DND-41 (cell line): ENCODE data around the gene MARCHF10.

Experiments used
- ATAC-seq: fragments of 200-7000 bp; cut with Tn5 transposase; 3 replicates; pipeline ENCODE4 v1.9.1; 2021; ENCODE audit warnings: low read depth; ENCODE audit not compliant: insufficient read depth
- DNase-seq: peaks from one replicate; pipeline ENCODE4 v3.0.0-alpha.2; 2020
- H2AFZ ChIP-seq: 2 replicates; pipeline ENCODE4 v1.6.0; 2012; ENCODE audit warnings: low read depth, low read length
- H3K27ac ChIP-seq: 2 replicates; pipeline ENCODE4 v1.5.1; 2012; ENCODE audit warnings: low read length, inconsistent platforms
- H3K27me3 ChIP-seq: fragments of 200-600 bp; sonication (generic); 2 replicates; pipeline ENCODE4 v1.6.0; 2012; ENCODE audit warnings: low read length, mild to moderate bottlenecking, inconsistent platforms; ENCODE audit not compliant: insufficient read depth, poor library complexity
- H3K36me3 ChIP-seq: 2 replicates; pipeline ENCODE4 v1.5.1; 2012; ENCODE audit warnings: low read length, inconsistent platforms; ENCODE audit not compliant: insufficient read depth
- H3K4me1 ChIP-seq: 2 replicates; pipeline ENCODE4 v1.5.1; 2012; ENCODE audit warnings: mild to moderate bottlenecking, low read length; ENCODE audit not compliant: insufficient read depth
- H3K4me2 ChIP-seq: 2 replicates; pipeline ENCODE4 v1.6.0; 2012; ENCODE audit warnings: mild to moderate bottlenecking, moderate library complexity, low read length, inconsistent platforms; ENCODE audit not compliant: insufficient read depth
- H3K4me3 ChIP-seq, 2 experiments: fragments of 200-600 bp in 1 of 2; shearing (Covaris generic) in 1 of 2; 2 replicates each; pipeline ENCODE4 v1.5.1; 2012 to 2016; ENCODE audit warnings: inconsistent platforms in 2 of 2, low read length in 2 of 2, mild to moderate bottlenecking in 2 of 2, low read depth in 1 of 2, moderate library complexity in 1 of 2
- H3K79me2 ChIP-seq: 2 replicates; pipeline ENCODE4 v1.6.0; 2012; ENCODE audit warnings: low read length, inconsistent platforms; ENCODE audit not compliant: insufficient read depth
- H3K9ac ChIP-seq: 2 replicates; pipeline ENCODE4 v1.6.0; 2012; ENCODE audit warnings: low read depth, mild to moderate bottlenecking, inconsistent platforms, low read length, moderate library complexity
- H3K9me3 ChIP-seq: 2 replicates; pipeline ENCODE4 v1.5.1; 2012; ENCODE audit warnings: low read length, moderate library complexity, mild to moderate bottlenecking, inconsistent platforms; ENCODE audit not compliant: insufficient read depth, severe bottlenecking
- H4K20me1 ChIP-seq: 2 replicates; pipeline ENCODE4 v1.6.0; 2012; ENCODE audit warnings: low read length; ENCODE audit not compliant: insufficient read depth
- EZH2 ChIP-seq: IDR thresholded peaks from 3 replicates; pipeline ENCODE4 v1.6.1; 2012; ENCODE audit warnings: borderline replicate concordance, low read depth, mild to moderate bottlenecking, moderate library complexity, low read length, inconsistent platforms; ENCODE audit not compliant: severe bottlenecking
- TF ChIP-seq, protein P1 (sequence below): IDR thresholded peaks from 2 replicates; pipeline ENCODE4 v1.5.1; 2012; ENCODE audit warnings: borderline replicate concordance, low read length, moderate library complexity, mild to moderate bottlenecking; ENCODE audit not compliant: poor library complexity, severe bottlenecking; ENCODE audit errors: extremely low read depth

Gene MARCHF10

GRCh38 chr17:62782730-62783270 lies 25.3 kb downstream of the MARCHF10 start:
- Histone ChIP-seq H3K4me2 (no peak overlapping the region), H3K27ac (no peak overlapping the region), H3K4me1 (no peaks in the 10 kb centered on the region), H3K36me3 (no peaks in the 10 kb centered on the region), H3K27me3 (no peaks in the 10 kb centered on the region), H3K79me2 (no peaks in the 10 kb centered on the region), H3K9ac (no peak overlapping the region), H4K20me1 (no peaks in the 10 kb centered on the region), H2AFZ (no peak overlapping the region), H3K9me3 (no peaks in the 10 kb centered on the region), H3K4me3 (no peak overlapping the region)
- TF ChIP-seq EZH2 = no peak
- TF ChIP-seq, protein P1, sequence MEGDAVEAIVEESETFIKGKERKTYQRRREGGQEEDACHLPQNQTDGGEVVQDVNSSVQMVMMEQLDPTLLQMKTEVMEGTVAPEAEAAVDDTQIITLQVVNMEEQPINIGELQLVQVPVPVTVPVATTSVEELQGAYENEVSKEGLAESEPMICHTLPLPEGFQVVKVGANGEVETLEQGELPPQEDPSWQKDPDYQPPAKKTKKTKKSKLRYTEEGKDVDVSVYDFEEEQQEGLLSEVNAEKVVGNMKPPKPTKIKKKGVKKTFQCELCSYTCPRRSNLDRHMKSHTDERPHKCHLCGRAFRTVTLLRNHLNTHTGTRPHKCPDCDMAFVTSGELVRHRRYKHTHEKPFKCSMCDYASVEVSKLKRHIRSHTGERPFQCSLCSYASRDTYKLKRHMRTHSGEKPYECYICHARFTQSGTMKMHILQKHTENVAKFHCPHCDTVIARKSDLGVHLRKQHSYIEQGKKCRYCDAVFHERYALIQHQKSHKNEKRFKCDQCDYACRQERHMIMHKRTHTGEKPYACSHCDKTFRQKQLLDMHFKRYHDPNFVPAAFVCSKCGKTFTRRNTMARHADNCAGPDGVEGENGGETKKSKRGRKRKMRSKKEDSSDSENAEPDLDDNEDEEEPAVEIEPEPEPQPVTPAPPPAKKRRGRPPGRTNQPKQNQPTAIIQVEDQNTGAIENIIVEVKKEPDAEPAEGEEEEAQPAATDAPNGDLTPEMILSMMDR = no peak
- DNase-seq = no peak
- ATAC-seq = no peak

DNA sequence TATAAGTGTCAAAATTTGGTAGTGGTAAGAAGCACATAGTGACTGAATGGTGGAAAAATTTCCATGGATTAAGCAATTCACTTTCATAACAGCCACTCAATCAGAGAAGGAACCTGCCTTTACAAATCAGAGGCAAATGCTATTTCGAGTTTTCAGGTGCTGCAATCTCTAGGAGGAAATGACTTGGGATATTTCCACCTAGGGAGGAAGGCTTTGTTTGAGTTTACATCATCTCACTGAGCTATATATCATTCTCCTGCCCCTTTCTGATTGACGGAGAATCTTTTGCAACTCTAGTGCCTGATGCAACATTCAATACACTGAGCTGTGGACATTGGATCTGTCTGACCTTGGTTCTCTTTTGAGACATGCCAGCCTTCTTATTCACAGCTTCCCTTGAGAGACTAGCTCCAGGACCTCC lies 26.3 kb downstream of the MARCHF10 start:
- H3K36me3 ChIP-seq = no peaks in the 10 kb centered on the region
- H3K79me2 ChIP-seq = no peaks in the 10 kb centered on the region
- H3K9ac ChIP-seq = no peak overlapping the region
- H3K27me3 ChIP-seq = no peaks in the 10 kb centered on the region
- H3K9me3 ChIP-seq = no peaks in the 10 kb centered on the region
- ATAC-seq (no peak), DNase-seq (no peak)
- no peak overlapping the region for H3K27ac ChIP-seq
- H3K4me2 ChIP-seq = no peak overlapping the region
- H4K20me1 ChIP-seq = no peaks in the 10 kb centered on the region
- H3K4me3 ChIP-seq = no peak overlapping the region
- H2AFZ ChIP-seq = no peak overlapping the region
- H3K4me1 ChIP-seq = no peaks in the 10 kb centered on the region
- no peak for TF ChIP-seq EZH2
- TF ChIP-seq, protein P1 = no peak

DNA sequence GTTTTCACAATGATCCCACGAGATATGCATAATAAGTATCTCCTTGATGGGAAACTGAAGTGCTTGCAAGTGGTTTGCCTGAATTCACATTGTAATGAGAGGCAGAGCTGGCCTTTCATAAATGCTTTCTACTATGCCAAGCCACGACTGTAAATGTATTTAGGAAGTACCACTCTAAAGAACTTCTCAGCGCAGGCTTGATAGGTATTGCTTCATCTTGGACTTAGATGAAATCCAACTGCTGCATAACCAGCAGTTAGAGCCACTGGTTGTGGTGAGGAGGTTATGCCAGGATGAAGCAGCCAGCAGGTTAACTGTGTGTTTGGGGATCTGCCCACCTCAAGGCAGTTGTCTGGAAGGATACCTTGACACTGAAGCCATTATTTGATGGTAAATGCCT lies 26.8 kb downstream of the MARCHF10 start:
- Histone ChIP-seq H2AFZ (no peak overlapping the region), H3K36me3 (no peaks in the 10 kb centered on the region), H3K27me3 (no peaks in the 10 kb centered on the region), H3K9ac (no peak overlapping the region), H3K4me1 (no peaks in the 10 kb centered on the region), H3K27ac (no peak overlapping the region), H3K9me3 (no peaks in the 10 kb centered on the region), H3K79me2 (no peaks in the 10 kb centered on the region), H3K4me2 (no peak overlapping the region), H3K4me3 (no peak overlapping the region), H4K20me1 (no peaks in the 10 kb centered on the region)
- TF ChIP-seq, protein P1 = no peak
- no peak for TF ChIP-seq EZH2
- no peak for DNase-seq
- no peak for ATAC-seq

DNA sequence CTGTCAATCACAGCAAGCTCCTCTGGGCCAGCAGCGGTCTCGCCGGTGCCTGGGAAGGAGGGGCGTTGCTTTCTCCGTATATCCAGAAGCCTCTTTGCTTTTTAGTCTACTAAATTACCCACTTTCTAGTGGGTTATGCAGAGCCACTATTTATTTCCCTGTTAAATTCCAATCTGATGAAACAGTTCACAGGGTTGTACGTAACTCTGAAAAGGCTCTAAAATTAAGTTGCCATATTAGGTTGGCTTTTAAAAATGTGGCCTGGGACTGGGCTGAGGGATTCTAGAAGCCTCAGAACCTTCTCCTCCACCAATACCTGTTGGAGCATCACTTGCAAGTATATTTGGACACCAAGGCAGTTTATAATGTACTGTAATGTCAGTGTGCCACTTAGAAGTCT lies 27.2 kb downstream of the MARCHF10 start:
- H3K4me2 ChIP-seq = no peak overlapping the region
- no peak overlapping the region for H3K9ac ChIP-seq
- H3K9me3 ChIP-seq = no peaks in the 10 kb centered on the region
- no peaks in the 10 kb centered on the region for H3K27me3 ChIP-seq
- H4K20me1 ChIP-seq = no peaks in the 10 kb centered on the region
- no peak for ATAC-seq
- H3K4me3 ChIP-seq = no peak overlapping the region
- no peak overlapping the region for H3K27ac ChIP-seq
- TF ChIP-seq, protein P1 = no peak
- no peak for TF ChIP-seq EZH2
- H3K36me3 ChIP-seq = no peaks in the 10 kb centered on the region
- no peaks in the 10 kb centered on the region for H3K4me1 ChIP-seq
- no peak for DNase-seq
- no peaks in the 10 kb centered on the region for H3K79me2 ChIP-seq
- H2AFZ ChIP-seq = no peak overlapping the region
